Loucy (cell line): ENCODE data around the gene EYA3.

Experiments
- EZH2phosphoT487 ChIP-seq: fragments of 200-600 bp; IDR thresholded peaks from 2 replicates; pipeline ENCODE4 v1.6.1; 2018; ENCODE audit warnings: antibody characterized with exemption, mild to moderate bottlenecking, moderate library complexity, borderline replicate concordance
- TF ChIP-seq, protein P1 (sequence below): fragments of 200-600 bp; sonication (generic); conservative IDR thresholded peaks from 2 replicates; pipeline ENCODE4 v1.5.1; 2014; ENCODE audit warnings: mild to moderate bottlenecking, antibody characterized with exemption, low read length

DNA sequence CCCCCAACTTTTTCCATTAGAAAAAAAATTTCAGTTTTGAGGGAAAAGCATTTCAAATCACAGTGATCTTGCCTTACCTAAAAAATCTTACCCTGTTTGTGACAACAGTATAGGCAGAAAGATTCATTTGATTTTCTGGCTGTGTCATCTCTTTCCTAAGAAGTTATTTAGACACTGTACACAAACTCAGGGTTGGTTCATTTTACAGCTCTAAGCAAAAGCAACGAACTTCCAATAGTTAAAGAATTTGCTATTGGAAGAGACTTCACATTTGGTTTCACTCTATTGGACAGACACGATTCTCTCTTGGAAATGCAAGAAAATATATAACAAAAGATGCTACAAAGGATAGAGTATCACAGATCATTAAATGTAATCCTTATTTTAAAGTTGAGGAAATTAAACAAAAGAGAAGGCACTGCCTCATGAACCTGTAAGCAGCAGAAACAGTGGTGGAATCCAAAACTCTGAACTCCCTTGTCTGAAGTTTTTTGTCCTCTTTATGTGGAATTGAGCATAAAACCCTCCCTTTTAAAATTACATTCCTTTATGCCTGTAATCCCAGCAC lies 20.8 kb downstream of the EYA3 start:
- TF ChIP-seq, protein P1, sequence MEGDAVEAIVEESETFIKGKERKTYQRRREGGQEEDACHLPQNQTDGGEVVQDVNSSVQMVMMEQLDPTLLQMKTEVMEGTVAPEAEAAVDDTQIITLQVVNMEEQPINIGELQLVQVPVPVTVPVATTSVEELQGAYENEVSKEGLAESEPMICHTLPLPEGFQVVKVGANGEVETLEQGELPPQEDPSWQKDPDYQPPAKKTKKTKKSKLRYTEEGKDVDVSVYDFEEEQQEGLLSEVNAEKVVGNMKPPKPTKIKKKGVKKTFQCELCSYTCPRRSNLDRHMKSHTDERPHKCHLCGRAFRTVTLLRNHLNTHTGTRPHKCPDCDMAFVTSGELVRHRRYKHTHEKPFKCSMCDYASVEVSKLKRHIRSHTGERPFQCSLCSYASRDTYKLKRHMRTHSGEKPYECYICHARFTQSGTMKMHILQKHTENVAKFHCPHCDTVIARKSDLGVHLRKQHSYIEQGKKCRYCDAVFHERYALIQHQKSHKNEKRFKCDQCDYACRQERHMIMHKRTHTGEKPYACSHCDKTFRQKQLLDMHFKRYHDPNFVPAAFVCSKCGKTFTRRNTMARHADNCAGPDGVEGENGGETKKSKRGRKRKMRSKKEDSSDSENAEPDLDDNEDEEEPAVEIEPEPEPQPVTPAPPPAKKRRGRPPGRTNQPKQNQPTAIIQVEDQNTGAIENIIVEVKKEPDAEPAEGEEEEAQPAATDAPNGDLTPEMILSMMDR: no peak
- no peak for TF ChIP-seq EZH2phosphoT487
